ENCODE results near the gene TMEM201. TPM values are rescaled to one million over a fixed set of nuclear protein-coding genes. Genes with fewer than 3 reads are reported as not detected.

The TMEM201 gene, protein sequence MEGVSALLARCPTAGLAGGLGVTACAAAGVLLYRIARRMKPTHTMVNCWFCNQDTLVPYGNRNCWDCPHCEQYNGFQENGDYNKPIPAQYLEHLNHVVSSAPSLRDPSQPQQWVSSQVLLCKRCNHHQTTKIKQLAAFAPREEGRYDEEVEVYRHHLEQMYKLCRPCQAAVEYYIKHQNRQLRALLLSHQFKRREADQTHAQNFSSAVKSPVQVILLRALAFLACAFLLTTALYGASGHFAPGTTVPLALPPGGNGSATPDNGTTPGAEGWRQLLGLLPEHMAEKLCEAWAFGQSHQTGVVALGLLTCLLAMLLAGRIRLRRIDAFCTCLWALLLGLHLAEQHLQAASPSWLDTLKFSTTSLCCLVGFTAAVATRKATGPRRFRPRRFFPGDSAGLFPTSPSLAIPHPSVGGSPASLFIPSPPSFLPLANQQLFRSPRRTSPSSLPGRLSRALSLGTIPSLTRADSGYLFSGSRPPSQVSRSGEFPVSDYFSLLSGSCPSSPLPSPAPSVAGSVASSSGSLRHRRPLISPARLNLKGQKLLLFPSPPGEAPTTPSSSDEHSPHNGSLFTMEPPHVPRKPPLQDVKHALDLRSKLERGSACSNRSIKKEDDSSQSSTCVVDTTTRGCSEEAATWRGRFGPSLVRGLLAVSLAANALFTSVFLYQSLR
- total RNA-seq = 10.5 and 11.8 TPM in 2 replicates

GRCh38 chr1:9588551-9589143 lies at the start of gene TMEM201:
TMEM201 (plus strand) TSS chr1:9588911; CDS start chr1:9588931, 20 bp downstream.

DNA sequence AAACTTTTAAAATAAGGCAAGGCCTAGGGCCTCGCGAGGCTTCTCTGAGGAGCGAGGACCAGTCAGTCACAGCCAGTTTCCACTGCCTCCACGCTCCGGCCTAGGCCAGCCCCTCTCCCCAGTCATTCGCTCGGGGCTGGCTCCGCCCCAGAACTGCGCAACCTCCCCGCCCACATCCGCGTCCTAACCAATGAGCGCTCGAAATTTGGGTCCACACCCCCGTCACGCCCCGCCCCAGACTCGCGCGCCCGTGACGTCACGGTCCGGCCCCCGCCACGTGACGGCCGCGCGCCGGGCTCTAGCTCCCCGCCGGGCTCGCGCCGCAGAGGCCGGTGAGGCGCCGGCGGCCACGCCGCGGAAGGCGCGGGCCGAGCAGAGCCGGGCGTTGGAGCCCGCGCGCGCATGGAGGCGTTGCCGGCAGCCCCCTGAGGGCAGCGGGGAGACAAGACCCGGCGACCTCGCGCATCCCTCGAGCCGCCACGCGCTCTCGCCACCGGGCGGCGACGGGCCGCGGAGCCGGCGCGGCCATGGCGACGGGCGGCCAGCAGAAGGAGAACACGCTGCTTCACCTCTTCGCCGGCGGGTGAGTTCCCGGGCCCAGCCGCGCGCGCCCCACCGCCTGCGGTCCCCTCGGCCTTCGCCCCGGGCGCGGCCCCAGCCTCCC lies 49.4 kb upstream of the TMEM201 start, which contains the start of gene SLC25A33:
Gene SLC25A33, plus strand, starts transcription at position 301 of the 664 bp plus-strand sequence. Its CDS starts 227 bp downstream, at position 528.

DNA sequence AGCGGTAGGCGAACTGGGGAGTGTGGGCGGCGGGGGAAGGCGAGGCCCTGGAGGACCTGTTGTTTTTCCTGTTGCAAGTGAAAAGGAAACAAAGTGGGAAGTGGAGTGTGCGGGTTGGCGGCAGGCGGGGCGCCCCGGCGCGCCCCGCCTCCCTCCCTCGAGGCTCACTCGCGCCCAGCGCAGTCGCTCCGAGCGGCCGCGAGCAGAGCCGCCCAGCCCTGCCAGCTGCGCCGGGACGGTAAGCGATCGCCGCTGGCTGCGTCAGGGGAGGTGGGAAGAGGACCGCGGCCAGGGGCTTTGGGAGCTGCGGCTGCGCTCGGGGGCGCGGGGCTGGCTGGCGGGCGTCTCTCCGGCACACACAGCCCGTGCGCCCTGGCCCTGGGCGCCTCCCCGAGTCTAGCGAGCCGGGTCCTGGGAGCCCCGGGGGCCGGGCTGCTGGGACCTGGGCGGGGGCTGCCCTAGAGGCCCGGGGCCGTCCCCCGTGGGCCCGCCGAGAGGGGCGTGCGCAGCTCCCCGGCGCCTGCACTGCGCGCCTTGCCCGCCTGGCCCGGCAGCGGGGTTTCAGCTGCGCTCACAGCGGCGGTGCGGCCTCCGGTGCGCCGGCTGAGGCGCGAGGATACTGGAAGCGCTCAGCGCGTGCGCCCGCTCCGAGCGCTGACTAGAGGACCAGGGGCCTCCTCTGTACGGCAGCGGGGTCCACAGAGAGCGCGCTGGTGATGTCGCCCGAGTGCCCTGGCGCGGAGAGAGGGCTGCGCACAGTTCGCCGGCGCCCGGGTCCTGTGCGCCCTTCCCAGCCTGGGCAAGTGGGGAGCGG lies 63.1 kb downstream of the TMEM201 start, which contains the start of gene PIK3CD:
Gene PIK3CD, plus strand, starts transcription at position 167 of the 814 bp plus-strand sequence. CDS start 58,725 bp downstream, outside the sequence.

Other genes starting within 250 kb of the TMEM201 start
- 4.9 and 6.7 TPM in 2 replicates for gene SLC25A33, start 49.4 kb upstream of the TMEM201 start, total RNA-seq
- gene PIK3CD, start 62.8 kb downstream of the TMEM201 start, total RNA-seq = 4.2 and 8.4 TPM in 2 replicates
- 84.9 and 92.4 TPM in 2 replicates for gene CLSTN1, start 235.1 kb downstream of the TMEM201 start, total RNA-seq

Measured in vein endothelial cell (primary cell).